Spleen (tissue), 11 donors: ENCODE measurements around the gene NFATC2. TPM values are rescaled to one million over a fixed set of nuclear protein-coding genes. Genes with fewer than 3 reads are reported as not detected.

Source experiments
- DNase-seq: peaks from one replicate; pipeline ENCODE4 v3.0.0-alpha.2; 2020
- H3K27ac ChIP-seq, 8 donors: fragments of 200-600 bp; sonication (generic) in 7 of 8; 1 replicate in 4 of 8; 2 replicates in 4 of 8; pipeline versions ENCODE4 v1.5.0 to v1.8.0; 2016 to 2021; ENCODE audit warnings: inconsistent platforms in 4 of 8, mild to moderate bottlenecking in 4 of 8, moderate library complexity in 1 of 8
- H3K27me3 ChIP-seq, 7 donors: fragments of 200-600 bp; sonication (generic) in 6 of 7; replicated peaks in 1 of 7; 1 replicate in 4 of 7; 2 replicates in 3 of 7; pipeline versions ENCODE4 v1.5.0 to v1.8.0; 2016 to 2021; ENCODE audit warnings: inconsistent platforms in 3 of 7, mild to moderate bottlenecking in 1 of 7
- H3K36me3 ChIP-seq, 6 donors: fragments of 200-600 bp; sonication (generic) in 5 of 6; 1 replicate in 4 of 6; 2 replicates in 2 of 6; pipeline versions ENCODE4 v1.5.0 to v1.8.0; 2016 to 2021; ENCODE audit warnings: inconsistent platforms in 2 of 6
- H3K4me1 ChIP-seq, 6 donors: fragments of 200-600 bp; sonication (generic) in 5 of 6; 1 replicate in 3 of 6; 2 replicates in 3 of 6; pipeline versions ENCODE4 v1.5.0 to v1.8.0; 2016 to 2021; ENCODE audit warnings: inconsistent platforms in 3 of 6
- H3K4me3 ChIP-seq, 8 donors: fragments of 200-600 bp; sonication (generic) in 7 of 8; 1 replicate in 4 of 8; 2 replicates in 4 of 8; pipeline versions ENCODE4 v1.5.0 to v1.8.0; 2016 to 2021; ENCODE audit warnings: inconsistent platforms in 4 of 8, mild to moderate bottlenecking in 4 of 8, moderate library complexity in 2 of 8
- H3K9me3 ChIP-seq, 8 donors: fragments of 200-600 bp; sonication (generic) in 7 of 8; 1 replicate in 4 of 8; 2 replicates in 4 of 8; pipeline versions ENCODE4 v1.5.0 to v1.8.0; 2016 to 2021; ENCODE audit warnings: inconsistent platforms in 4 of 8
- CTCF ChIP-seq, 11 experiments: fragments of 200-600 bp in 7 of 11; fragments of 450-650 bp in 4 of 11; sonication (generic) in 4 of 11; IDR thresholded peaks in 8 of 11; conservative IDR thresholded peaks in 3 of 11; 1 replicate in 7 of 11; 2 replicates in 4 of 11; pipeline versions ENCODE4 v1.4.0 to v1.8.0; 2016 to 2021; ENCODE audit warnings: antibody characterized with exemption in 11 of 11, inconsistent platforms in 4 of 11, mild to moderate bottlenecking in 1 of 11
- POLR2A ChIP-seq, 3 donors: fragments of 450-650 bp; IDR thresholded peaks; one replicate each; pipeline ENCODE4 v1.5.1; 2017; ENCODE audit warnings: antibody characterized with exemption in 3 of 3, mild to moderate bottlenecking in 1 of 3
- POLR2AphosphoS5 ChIP-seq, 3 donors: sonication (generic); formaldehyde crosslinking; IDR thresholded peaks; one replicate each; pipeline ENCODE4 v1.5.1; 2017; ENCODE audit warnings: antibody characterized with exemption in 3 of 3
- WGBS, 5 donors: extraction: QIAGEN DNeasy Blood & Tissue Kit in 3 of 5; methylation state at CpG; one replicate each; pipeline versions ENCODE4 v1.1.5 to v1.1.7; 2013 to 2018; 5-methylcytosine and 5-hydroxymethylcytosine counted together
- intact Hi-C: fragments of 100-400 bp; cut with DNase I; formaldehyde crosslinking; loops from one replicate; pipeline ENCODE4 v1.15.0; 2023; ENCODE audit warnings: low total_unique reads
- polyA plus RNA-seq, 3 donors: library from polyadenylated mRNA; stranded (reverse); fragments of 200-250 nt; gene quantifications; one replicate each; pipeline ENCODE4 v1.2.1, GENCODE V29; 2013
- total RNA-seq, 7 donors: library from RNA; depleted of rRNA in 3 of 7; stranded (reverse); fragments of >200 nt in 3 of 7; fragmentation: NEBNext Ultra II Directional in 4 of 7; extraction: Animal tissue kit (Norgen Biotek cat#: 25700) in 4 of 7; gene quantifications; one replicate each; pipeline versions ENCODE4 v1.1.0 to v1.2.1, GENCODE V29; 2016 to 2021
- donor health status: healthy with polysubstance abuse.
- donor health status: DM: no; HTN: no; CAD: no; lungs with moderate emphysema.
- donor health status: DM: no; HTN: no; CAD: no.
- donor health status: Bipolar disorder and iron deficiency.
- donor health status: healthy.
- donor health status: DM: no; HTN: no; CAD: no.
- donor health status: DM: yes; HTN: yes; CAD: no.

The NFATC2 gene
- total and polyA plus RNA-seq, 10 donors, result 6.5 to 42.9 (median 34.5) TPM

GRCh38 chr20:51494241-51495110 is 48.0 kb downstream of the NFATC2 start:
- TF ChIP-seq CTCF (IDR thresholded peaks at IDR 0.05 in 8 of 11, conservative IDR thresholded peaks at IDR 0.05 in 3 of 11) (no peak), POLR2AphosphoS5 (IDR thresholded peaks at IDR 0.05) (peak in 2 of 3 donors; percentile 35 to 46)
- peaks cover 0 to 19% (median 3%) of the 10 kb centered on the region in 6 donors for H3K36me3 ChIP-seq
- H3K4me3 ChIP-seq, result no peak overlapping the region
- H3K9me3 ChIP-seq, result no peaks in the 10 kb centered on the region
- H3K4me1 ChIP-seq, result peaks cover 41 to 96% (median 80%) of the 10 kb centered on the region in 6 donors
- peak overlapping the region in 5 of 8 donors; percentile 9 to 66 (median 30) for H3K27ac ChIP-seq
- 47 to 60% (median 51%) methylated on average over 16 of the region's 16 CpGs for WGBS, 5 donors
- no peaks in the 10 kb centered on the region for H3K27me3 ChIP-seq
- intact Hi-C loops, result loop anchor here (10.0 kb wide), 1 partner anchor 50 kb away; the partner anchor contains the start of gene NFATC2
- DNase-seq, result no peak

GRCh38 chr20:51493346-51493791 is 49.1 kb downstream of the NFATC2 start:
- DNase-seq, result no peak
- no peak overlapping the region for H3K4me3 ChIP-seq
- no peaks in the 10 kb centered on the region for H3K9me3 ChIP-seq
- H3K27ac ChIP-seq, result peak overlapping the region in 6 of 8 donors; percentile 60 to 81 (median 72)
- TF ChIP-seq POLR2A (IDR thresholded peaks at IDR 0.05) (no peak), CTCF (IDR thresholded peaks at IDR 0.05 in 8 of 11, conservative IDR thresholded peaks at IDR 0.05 in 3 of 11) (no peak), POLR2AphosphoS5 (IDR thresholded peaks at IDR 0.05) (no peak)
- H3K27me3 ChIP-seq, result no peaks in the 10 kb centered on the region
- peaks cover 31 to 93% (median 69%) of the 10 kb centered on the region in 6 donors for H3K4me1 ChIP-seq
- intact Hi-C loops, result loop anchor here (10.0 kb wide), 1 partner anchor 51 kb away; the partner anchor contains the start of gene NFATC2
- 76 to 85% (median 81%) methylated on average over 8 to 10 of the region's 10 CpGs for WGBS, 5 donors
- peaks cover 0 to 29% (median 3%) of the 10 kb centered on the region in 6 donors for H3K36me3 ChIP-seq

- no peaks in the 10 kb centered on the region for H3K9me3 ChIP-seq
- TF ChIP-seq POLR2AphosphoS5 (IDR thresholded peaks at IDR 0.05), result peak; percentile 51 to 82 (median 76)
- no peak for TF ChIP-seq CTCF (IDR thresholded peaks at IDR 0.05 in 8 of 11, conservative IDR thresholded peaks at IDR 0.05 in 3 of 11)
- no peak for TF ChIP-seq POLR2A (IDR thresholded peaks at IDR 0.05)
- peaks cover 25 to 84% (median 60%) of the 10 kb centered on the region in 6 donors for H3K4me1 ChIP-seq
- peak overlapping the region in 3 of 8 donors; percentile 6 to 33 (median 21) for H3K4me3 ChIP-seq
- 26 to 36% (median 33%) methylated on average over 34 to 47 of the region's 47 CpGs for WGBS, 5 donors
- H3K27ac ChIP-seq, result peak overlapping the region; percentile 49 to 81 (median 66)
- intact Hi-C loops, result loop anchor here (10.0 kb wide), 1 partner anchor 52 kb away; the partner anchor contains the start of gene NFATC2
- H3K27me3 ChIP-seq, result no peaks in the 10 kb centered on the region
- peaks cover 0 to 38% (median 6%) of the 10 kb centered on the region in 6 donors for H3K36me3 ChIP-seq
- peak; percentile 86 for DNase-seq
Measured at GRCh38 chr20:51492167-51493092, 50.1 kb downstream of the NFATC2 start.
